GM12801 (cell line): ENCODE data around the gene ATPAF2.

Source experiments
- CTCF ChIP-seq: IDR thresholded peaks from one replicate; pipeline ENCODE4 v1.5.1; 2011; ENCODE audit warnings: control low read depth; ENCODE audit not compliant: insufficient read length; ENCODE audit errors: extremely low read depth

Gene ATPAF2

DNA sequence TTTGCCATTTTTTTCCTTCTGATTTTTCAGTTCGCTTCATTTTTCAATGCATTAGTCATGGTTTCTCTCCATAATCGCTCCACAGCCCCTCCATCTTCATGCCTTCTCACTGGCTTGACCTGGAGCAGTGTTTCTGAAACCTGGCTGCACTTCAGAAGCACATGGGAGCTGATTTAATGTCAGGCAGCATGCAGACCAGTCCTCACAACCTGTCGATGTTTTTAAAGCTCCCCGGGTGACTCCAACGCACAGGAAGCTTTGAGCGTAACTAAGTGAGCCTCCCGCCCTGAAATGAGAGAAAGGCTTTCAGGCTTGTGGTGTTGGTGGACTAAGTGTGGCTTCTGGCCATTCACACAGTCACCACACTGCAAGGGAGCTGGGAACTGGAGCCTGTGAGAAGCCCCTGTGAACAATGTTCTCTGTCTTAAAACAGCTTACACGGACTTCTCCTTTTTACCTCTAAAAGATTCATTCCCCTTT lies 31.9 kb upstream of the ATPAF2 start:
- TF ChIP-seq CTCF: no peak

- TF ChIP-seq CTCF: no peak
Observed at GRCh38 chr17:18069101-18069500, 30.1 kb upstream of the ATPAF2 start.

- no peak for TF ChIP-seq CTCF
Observed at GRCh38 chr17:18066866-18067265, 27.9 kb upstream of the ATPAF2 start.

DNA sequence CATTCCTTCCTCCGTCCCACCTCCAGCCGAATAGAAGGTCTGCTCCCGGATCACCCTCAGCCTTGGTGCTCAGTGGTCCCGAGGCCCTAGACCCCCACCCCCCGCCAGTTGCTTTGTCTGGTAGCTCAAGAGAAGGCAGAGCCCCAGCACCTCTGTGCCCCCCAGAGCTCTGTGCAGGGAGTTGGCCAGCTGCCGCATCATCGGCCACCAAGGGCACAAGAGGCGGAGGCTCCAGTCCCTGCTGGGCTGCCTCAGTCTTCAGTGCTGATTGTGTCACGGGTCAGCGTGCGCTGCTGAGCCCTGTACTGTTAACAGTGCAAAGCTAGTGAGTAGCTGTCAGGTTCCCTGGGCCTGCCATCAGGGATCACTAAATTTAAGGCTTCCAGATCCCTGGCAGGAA lies 26.6 kb upstream of the ATPAF2 start:
- no peak for TF ChIP-seq CTCF

- no peak for TF ChIP-seq CTCF
Observed at GRCh38 chr17:18064053-18064452, 25.1 kb upstream of the ATPAF2 start.

GRCh38 chr17:18059283-18059682 lies 20.3 kb upstream of the ATPAF2 start:
- no peak for TF ChIP-seq CTCF

DNA sequence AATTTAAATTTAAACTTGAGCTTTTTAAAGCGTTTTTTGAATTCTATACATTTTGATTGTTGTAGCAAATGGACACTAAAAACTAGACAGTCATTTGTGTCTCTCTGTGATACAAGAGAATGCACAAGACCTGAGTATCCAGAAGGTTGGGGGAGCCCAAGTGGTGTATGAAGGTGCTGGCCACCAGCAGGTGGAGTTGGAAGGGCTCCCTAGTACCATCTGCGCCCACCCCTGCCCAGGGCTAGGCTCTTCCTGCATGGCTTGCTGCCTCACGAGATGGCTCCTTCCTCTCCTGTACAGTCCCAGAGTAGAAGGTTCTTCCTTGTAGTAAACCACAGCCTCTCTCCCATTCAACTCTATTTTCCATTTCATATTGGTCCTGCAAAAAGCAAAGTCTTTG lies 17.2 kb upstream of the ATPAF2 start:
- no peak for TF ChIP-seq CTCF

GRCh38 chr17:18055597-18055996 lies 16.6 kb upstream of the ATPAF2 start:
- no peak for TF ChIP-seq CTCF
